Measurements from ENCODE around the gene ZNF609.

Gene ZNF609

GRCh38 chr15:64507293-64507802 is 47.0 kb downstream of the ZNF609 start:
- no peak for DNase-seq

- no peak for DNase-seq
These were observed 47.5 kb downstream of the ZNF609 start for GRCh38 chr15:64507845-64508244.

DNA sequence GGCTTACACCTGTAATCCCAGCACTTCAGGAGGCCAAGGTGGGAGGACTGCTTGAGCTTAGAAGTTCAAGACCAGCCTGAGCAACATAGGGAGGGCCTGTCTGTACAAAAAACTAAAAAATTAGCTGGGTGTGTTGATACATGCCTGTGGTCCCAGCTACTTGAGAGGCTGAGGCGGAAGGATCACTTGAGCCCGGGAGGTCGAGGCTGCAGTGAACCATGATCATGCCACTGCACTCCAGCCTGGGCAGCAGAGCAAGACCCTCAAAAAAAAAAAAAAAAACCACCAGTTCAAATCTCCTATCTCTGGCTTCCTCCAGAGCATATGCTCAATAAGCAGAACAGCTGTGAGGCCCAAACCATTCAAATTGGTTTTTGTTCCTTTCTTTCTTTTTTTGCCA is 53.4 kb downstream of the ZNF609 start:
- DNase-seq: no peak

GRCh38 chr15:64515196-64515595 is 54.8 kb downstream of the ZNF609 start:
- no peak for DNase-seq

DNA sequence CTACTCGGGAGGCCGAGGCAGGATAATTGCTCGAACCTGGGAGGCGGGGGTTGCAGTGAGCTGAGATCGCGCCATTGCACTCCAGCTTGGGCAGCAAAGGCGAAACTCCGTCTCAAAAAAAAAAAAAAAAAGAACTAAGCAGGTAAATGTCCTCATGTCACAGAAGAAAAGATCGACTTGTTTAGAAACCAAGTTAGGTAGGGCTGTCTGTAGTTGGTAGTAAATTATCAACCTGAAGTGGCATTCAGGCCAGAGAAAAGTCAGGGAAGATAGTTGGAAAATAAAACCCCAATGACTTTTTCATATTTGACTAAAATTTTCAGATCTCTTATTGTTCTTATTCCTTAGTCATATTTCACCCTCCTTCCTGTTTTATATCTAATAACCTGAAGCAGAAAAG is 55.4 kb downstream of the ZNF609 start:
- no peak for DNase-seq

GRCh38 chr15:64519897-64520296 is 59.5 kb downstream of the ZNF609 start:
- DNase-seq: no peak

- DNase-seq: no peak
These were observed 60.8 kb downstream of the ZNF609 start for GRCh38 chr15:64521201-64521600.

GRCh38 chr15:64521726-64522164 is 61.4 kb downstream of the ZNF609 start:
- no peak for DNase-seq

GRCh38 chr15:64522226-64522823 is 61.9 kb downstream of the ZNF609 start:
- no peak for DNase-seq

GRCh38 chr15:64523240-64523639 is 62.9 kb downstream of the ZNF609 start:
- no peak for DNase-seq

DNA sequence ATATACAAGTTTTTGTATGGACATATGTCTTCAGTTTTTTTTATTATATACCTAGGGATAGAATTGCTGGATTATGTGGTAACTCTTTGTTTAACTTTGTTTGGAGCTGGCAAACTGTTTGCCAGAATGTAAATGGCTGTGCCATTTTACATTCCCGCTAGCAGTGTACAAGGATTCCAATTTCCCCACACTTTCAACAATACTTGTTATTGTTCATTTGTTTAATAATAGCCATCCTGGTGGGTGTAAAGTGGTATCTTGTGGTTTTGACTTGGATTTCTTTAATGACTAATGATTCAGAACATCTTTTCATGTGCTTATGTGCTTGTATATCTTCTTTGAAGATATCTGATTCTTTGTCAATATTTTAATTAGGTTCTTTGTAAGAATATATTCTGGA is 64.4 kb downstream of the ZNF609 start:
- DNase-seq: no peak

GRCh38 chr15:64525828-64526530 is 65.6 kb downstream of the ZNF609 start:
- no peak for DNase-seq

- DNase-seq: no peak
These were observed 67.0 kb downstream of the ZNF609 start for GRCh38 chr15:64527263-64527984.

DNA sequence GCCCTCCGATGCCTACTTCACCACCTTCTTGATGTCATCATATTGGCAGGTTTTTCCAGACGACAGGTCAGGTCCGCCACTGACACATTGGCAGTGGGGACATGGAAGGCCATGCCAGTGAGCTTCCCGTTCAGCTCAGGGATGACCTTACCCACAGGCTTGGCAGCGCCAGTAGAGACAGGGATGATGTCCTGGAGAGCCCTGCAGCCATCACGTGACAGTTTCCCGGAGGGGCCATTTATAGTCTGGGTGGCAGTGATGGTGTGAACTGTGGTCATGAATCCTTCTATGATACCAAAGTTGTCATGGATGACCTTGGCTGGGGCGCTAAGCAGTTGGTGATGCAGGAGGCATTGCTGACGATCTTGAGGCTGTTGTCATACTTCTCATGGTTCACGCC is 68.5 kb downstream of the ZNF609 start:
- no peak for DNase-seq

GRCh38 chr15:64530472-64530871 is 70.1 kb downstream of the ZNF609 start:
- no peak for DNase-seq

GRCh38 chr15:64530918-64531317 is 70.5 kb downstream of the ZNF609 start:
- no peak for DNase-seq

GRCh38 chr15:64532521-64533315 is 72.3 kb downstream of the ZNF609 start:
- DNase-seq: no peak

- no peak for DNase-seq
These were observed 75.3 kb downstream of the ZNF609 start for GRCh38 chr15:64535460-64536243.

DNA sequence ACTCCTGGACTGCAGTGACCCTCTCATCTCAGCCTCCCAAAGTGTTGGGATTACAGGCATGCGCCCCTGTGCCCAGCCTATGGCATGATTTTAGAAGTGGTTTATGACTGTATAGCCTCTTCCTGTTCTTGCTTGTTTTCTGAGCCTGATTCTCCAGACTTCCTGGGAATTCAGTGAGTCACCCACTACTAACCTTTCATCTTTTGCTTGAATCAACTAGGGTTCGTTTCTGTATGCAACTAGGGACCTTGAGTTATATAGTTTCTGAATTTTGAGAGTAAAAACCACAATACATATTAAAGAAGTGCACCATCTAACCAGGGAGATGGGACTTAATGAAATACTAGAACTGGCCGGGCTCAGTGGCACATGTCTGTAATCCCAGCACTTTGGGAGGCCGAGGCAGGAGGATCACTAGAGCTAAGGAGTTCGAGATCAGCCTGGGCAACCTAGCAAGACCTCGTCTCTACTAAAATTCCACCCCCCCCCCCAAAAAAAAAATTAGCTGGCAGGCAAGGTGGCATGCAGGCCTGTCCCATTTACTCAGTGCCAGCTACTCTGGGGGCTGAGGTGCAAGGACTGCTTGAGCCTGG is 76.0 kb downstream of the ZNF609 start:
- DNase-seq: no peak

DNA sequence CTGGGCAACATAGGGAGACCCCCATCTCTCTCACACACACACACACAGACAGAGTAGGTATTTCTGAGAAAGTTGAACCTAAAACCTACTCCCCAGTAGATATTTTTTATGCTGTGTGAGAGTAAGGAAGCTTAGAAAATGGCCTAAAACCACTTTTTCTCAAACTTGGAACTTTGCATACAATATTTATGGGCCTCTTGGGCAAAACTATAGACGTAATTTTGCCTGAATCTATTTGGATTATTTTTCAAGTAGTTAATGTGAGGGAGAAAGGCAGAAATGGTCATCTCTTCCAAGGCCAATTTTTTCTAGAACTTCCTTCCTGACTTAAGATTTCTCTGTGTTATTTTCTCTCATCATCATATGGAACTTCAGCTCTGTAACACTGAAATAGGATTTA is 81.7 kb downstream of the ZNF609 start:
- no peak for DNase-seq

- no peak for DNase-seq
These were observed 84.1 kb downstream of the ZNF609 start for GRCh38 chr15:64544450-64544849.

- DNase-seq: no peak
These were observed 86.9 kb downstream of the ZNF609 start for GRCh38 chr15:64547275-64547674.
